HepG2 (cell line): ENCODE results near the gene WFDC5. TPM values are rescaled to one million over a fixed set of nuclear protein-coding genes. Genes with fewer than 3 reads are reported as not detected.

Experiments used
- AFF4 ChIP-seq: sonication (generic); formaldehyde crosslinking; IDR thresholded peaks from 2 replicates; pipeline ENCODE4 v1.4.0; 2020; ENCODE audit warnings: missing genetic modification reagents
- ARID2 ChIP-seq: sonication (generic); formaldehyde crosslinking; IDR thresholded peaks from 2 replicates; pipeline ENCODE4 v1.8.1; 2022; ENCODE audit warnings: mild to moderate bottlenecking, missing genetic modification reagents, borderline replicate concordance
- DBP ChIP-seq: sonication (generic); formaldehyde crosslinking; IDR thresholded peaks from 2 replicates; pipeline ENCODE4 v1.4.0; 2020; ENCODE audit warnings: missing genetic modification reagents; ENCODE audit errors: not compliant biosample characterization
- EED ChIP-seq: sonication (generic); formaldehyde crosslinking; IDR thresholded peaks from 2 replicates; pipeline ENCODE4 v1.5.0; 2020; ENCODE audit warnings: mild to moderate bottlenecking, missing genetic modification reagents
- EZH2 ChIP-seq: conservative IDR thresholded peaks from 2 replicates; pipeline ENCODE4 v1.6.1; 2012; ENCODE audit warnings: mild to moderate bottlenecking, low read depth, low read length, moderate library complexity
- JDP2 ChIP-seq: sonication (generic); formaldehyde crosslinking; IDR thresholded peaks from 2 replicates; pipeline ENCODE4 v1.8.1; 2022; ENCODE audit warnings: missing genetic modification reagents, borderline replicate concordance
- MBNL3 ChIP-seq: fragments of 250-450 bp; sonication (Bioruptor Pico); conservative IDR thresholded peaks from 2 replicates; pipeline ENCODE4 v1.8.0; 2022; ENCODE audit warnings: mild to moderate bottlenecking, inconsistent platforms
- MED1 ChIP-seq: sonication (generic); formaldehyde crosslinking; IDR thresholded peaks from 2 replicates; pipeline ENCODE4 v1.4.0; 2020; ENCODE audit warnings: missing genetic modification reagents
- PAX8 ChIP-seq: sonication (generic); formaldehyde crosslinking; IDR thresholded peaks from 2 replicates; pipeline ENCODE4 v1.8.0; 2022; ENCODE audit warnings: mild to moderate bottlenecking, missing genetic modification reagents, borderline replicate concordance
- PLSCR1 ChIP-seq: sonication (generic); formaldehyde crosslinking; IDR thresholded peaks from 2 replicates; pipeline ENCODE4 v1.5.0; 2020; ENCODE audit warnings: missing genetic modification reagents, mild to moderate bottlenecking, borderline replicate concordance
- TIGD3 ChIP-seq: sonication (generic); formaldehyde crosslinking; IDR thresholded peaks from 2 replicates; pipeline ENCODE4 v1.5.1; 2020; ENCODE audit warnings: mild to moderate bottlenecking, missing genetic modification reagents, borderline replicate concordance
- ZNF205 ChIP-seq: IDR thresholded peaks from 2 replicates; pipeline ENCODE4 v1.6.1; 2018; ENCODE audit warnings: missing biosample characterization, missing genetic modification reagents
- ZNF441 ChIP-seq: sonication (generic); formaldehyde crosslinking; IDR thresholded peaks from 2 replicates; pipeline ENCODE4 v1.7.0; 2021; ENCODE audit warnings: missing genetic modification reagents, borderline replicate concordance
- ZNF563 ChIP-seq: sonication (generic); formaldehyde crosslinking; IDR thresholded peaks from 2 replicates; pipeline ENCODE4 v1.8.0; 2022; ENCODE audit warnings: mild to moderate bottlenecking, moderate library complexity, missing genetic modification reagents
- ZNF644 ChIP-seq: IDR thresholded peaks from 2 replicates; pipeline ENCODE4 v1.6.1; 2016; ENCODE audit warnings: low read depth
- ZNF710 ChIP-seq: sonication (generic); formaldehyde crosslinking; IDR thresholded peaks from 2 replicates; pipeline ENCODE4 v1.5.0; 2020; ENCODE audit warnings: mild to moderate bottlenecking, missing genetic modification reagents, borderline replicate concordance
- ZNF782 ChIP-seq: sonication (generic); formaldehyde crosslinking; IDR thresholded peaks from 2 replicates; pipeline ENCODE4 v1.4.0; 2020; ENCODE audit warnings: missing genetic modification reagents, mild to moderate bottlenecking, borderline replicate concordance
- ZNF83 ChIP-seq: sonication (generic); formaldehyde crosslinking; IDR thresholded peaks from 2 replicates; pipeline ENCODE4 v1.4.0; 2020; ENCODE audit warnings: missing genetic modification reagents, mild to moderate bottlenecking, borderline replicate concordance
- polyA plus RNA-seq, 8 experiments: library from polyadenylated mRNA; depleted of rRNA in 3 of 8; stranded (reverse) in 7 of 8; unstranded in 1 of 8; fragments of >200 nt; fragmentation: Illumina TruSeq in 4 of 8; extraction: Trizol in 4 of 8; gene quantifications; 2 replicates each; pipeline versions ENCODE4 v1.2.1 to v1.2.3, GENCODE V29; 2011 to 2016; ENCODE audit warnings: low read depth in 4 of 8, missing spikeins in 1 of 8, mixed read lengths in 1 of 8; ENCODE audit not compliant: insufficient read depth in 1 of 8
- total RNA-seq, 5 experiments: library from RNA; depleted of rRNA; stranded (reverse); fragments of >200 nt; fragmentation: Illumina TruSeq; extraction: Trizol; gene quantifications; 2 replicates each; pipeline ENCODE4 v1.2.3, GENCODE V29; 2016; ENCODE audit warnings: low read depth in 1 of 5
- TF ChIP-seq, protein P1 (sequence below): sonication (generic); formaldehyde crosslinking; IDR thresholded peaks from 2 replicates; pipeline ENCODE4 v1.8.0; 2022; ENCODE audit warnings: mild to moderate bottlenecking, missing genetic modification reagents, moderate library complexity
- TF ChIP-seq, protein P2 (sequence below): sonication (generic); formaldehyde crosslinking; IDR thresholded peaks from 2 replicates; pipeline ENCODE4 v1.8.1; 2023; ENCODE audit warnings: missing genetic modification reagents, mild to moderate bottlenecking, borderline replicate concordance

The WFDC5 gene
- total and polyA plus RNA-seq, 2 of the 13 experiments (the other 11 are each of a cell fraction or from before 2014, with no cell fraction given) = not detected

GRCh38 chr20:45077559-45077958 is 37.4 kb downstream of the WFDC5 start (continued):
- no peak for TF ChIP-seq EZH2
- no peak for TF ChIP-seq ZNF83 (CRISPR knock-in tag)
- no peak for TF ChIP-seq MBNL3 (CRISPR knock-in tag)
- TF ChIP-seq ZNF782 (CRISPR knock-in tag) = no peak
- no peak; the same call in 1 of the 2 replicates for TF ChIP-seq ZNF441 (CRISPR knock-in tag)
- no peak for TF ChIP-seq ZNF205
- no peak for TF ChIP-seq DBP (CRISPR knock-in tag)
- no peak for TF ChIP-seq AFF4
- no peak for TF ChIP-seq ARID2 (CRISPR knock-in tag)
- peak; percentile 32 for TF ChIP-seq MED1 (CRISPR knock-in tag)
- TF ChIP-seq, protein P1, sequence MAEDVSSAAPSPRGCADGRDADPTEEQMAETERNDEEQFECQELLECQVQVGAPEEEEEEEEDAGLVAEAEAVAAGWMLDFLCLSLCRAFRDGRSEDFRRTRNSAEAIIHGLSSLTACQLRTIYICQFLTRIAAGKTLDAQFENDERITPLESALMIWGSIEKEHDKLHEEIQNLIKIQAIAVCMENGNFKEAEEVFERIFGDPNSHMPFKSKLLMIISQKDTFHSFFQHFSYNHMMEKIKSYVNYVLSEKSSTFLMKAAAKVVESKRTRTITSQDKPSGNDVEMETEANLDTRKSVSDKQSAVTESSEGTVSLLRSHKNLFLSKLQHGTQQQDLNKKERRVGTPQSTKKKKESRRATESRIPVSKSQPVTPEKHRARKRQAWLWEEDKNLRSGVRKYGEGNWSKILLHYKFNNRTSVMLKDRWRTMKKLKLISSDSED (CRISPR knock-in tag) = no peak
- no peak; the same call in 1 of the 2 replicates for TF ChIP-seq ZNF563
- no peak for TF ChIP-seq JDP2 (CRISPR knock-in tag)
- TF ChIP-seq PLSCR1 (CRISPR knock-in tag) = no peak
- TF ChIP-seq EED (CRISPR knock-in tag) = no peak
- peak; percentile 95 for TF ChIP-seq ZNF710 (CRISPR knock-in tag)
- TF ChIP-seq PAX8 (CRISPR knock-in tag) = no peak
- TF ChIP-seq, protein P2, sequence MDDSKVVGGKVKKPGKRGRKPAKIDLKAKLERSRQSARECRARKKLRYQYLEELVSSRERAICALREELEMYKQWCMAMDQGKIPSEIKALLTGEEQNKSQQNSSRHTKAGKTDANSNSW (CRISPR knock-in tag) = no peak
- peak; percentile 92 for TF ChIP-seq ZNF644 (CRISPR knock-in tag)
- TF ChIP-seq TIGD3 (CRISPR knock-in tag) = no peak
